ENCODE data around the gene IQSEC1.
"Not testable (repeated sequence)": the region's sequence is repeated elsewhere in the genome, so short reads cannot be mapped to it uniquely, and the experiment has no call there.

The IQSEC1 gene

GRCh38 chr3:12853847-12854246 lies 219.4 kb downstream of the IQSEC1 start:
- DNase-seq, result not testable (repeated sequence)

- no peak for DNase-seq
Observed at GRCh38 chr3:12852201-12852600, 221.0 kb downstream of the IQSEC1 start.

All from stimulated activated CD4-positive, alpha-beta T cell treated with anti-CD3 and anti-CD28 coated beads, Interleukin-4, amount 100 ng/mL, for 24 hours (primary cell).